GM21528 (cell line): ENCODE measurements around the gene MARK3.
"Not testable (repeated sequence)": the region's sequence is repeated elsewhere in the genome, so short reads cannot be mapped to it uniquely, and the experiment has no call there.

Experiments
- ATAC-seq: cut with Tn5 transposase; IDR thresholded peaks from one replicate; pipeline ENCODE4 v1.9.1; 2021; ENCODE audit warnings: mild to moderate bottlenecking, moderate library complexity; ENCODE audit not compliant: unreplicated experiment, low FRiP score

The MARK3 gene

GRCh38 chr14:103521951-103522563 is 136.8 kb downstream of the MARK3 start:
- ATAC-seq: no peak

GRCh38 chr14:103522649-103523574 is 137.7 kb downstream of the MARK3 start, which contains the start of gene CKB:
Gene CKB, minus strand, starts transcription at chr14:103522830. Its CDS starts 337 bp downstream, at chr14:103522493.
- no peak for ATAC-seq

GRCh38 chr14:103523575-103523954 is 138.3 kb downstream of the MARK3 start:
- ATAC-seq: no peak

- no peak for ATAC-seq
Observed at GRCh38 chr14:103524002-103524935, 139.1 kb downstream of the MARK3 start.

- ATAC-seq: not testable (repeated sequence)
Observed at GRCh38 chr14:103525430-103526246, 140.4 kb downstream of the MARK3 start.

GRCh38 chr14:103526247-103526913 is 141.2 kb downstream of the MARK3 start:
- ATAC-seq: no peak

GRCh38 chr14:103526914-103527248 is 141.7 kb downstream of the MARK3 start:
- no peak for ATAC-seq

GRCh38 chr14:103527408-103528145 is 142.4 kb downstream of the MARK3 start:
- ATAC-seq: no peak

- ATAC-seq: no peak
Observed at GRCh38 chr14:103528146-103528586, 143.0 kb downstream of the MARK3 start.

- ATAC-seq: peak; percentile 43
Observed at GRCh38 chr14:103528587-103529382, 143.6 kb downstream of the MARK3 start, which contains the start of gene TRMT61A. Gene TRMT61A, plus strand, starts transcription at chr14:103529196. Its CDS starts 783 bp downstream, at chr14:103529979.

GRCh38 chr14:103529383-103530365 is 144.5 kb downstream of the MARK3 start:
- no peak for ATAC-seq

- ATAC-seq: no peak
Observed at GRCh38 chr14:103530390-103530789, 145.2 kb downstream of the MARK3 start.

- no peak for ATAC-seq
Observed at GRCh38 chr14:103530831-103531230, 145.6 kb downstream of the MARK3 start.

GRCh38 chr14:103531421-103532215 is 146.4 kb downstream of the MARK3 start:
- no peak for ATAC-seq

GRCh38 chr14:103532216-103533136 is 147.3 kb downstream of the MARK3 start:
- ATAC-seq: no peak
